Measurements from ENCODE around the gene IHH. TPM values are rescaled to one million over a fixed set of nuclear protein-coding genes. Genes with fewer than 3 reads are reported as not detected.

Gene IHH
- total RNA-seq, 4 donors from 2014 or later: 0.38 TPM; not detected in 3

DNA sequence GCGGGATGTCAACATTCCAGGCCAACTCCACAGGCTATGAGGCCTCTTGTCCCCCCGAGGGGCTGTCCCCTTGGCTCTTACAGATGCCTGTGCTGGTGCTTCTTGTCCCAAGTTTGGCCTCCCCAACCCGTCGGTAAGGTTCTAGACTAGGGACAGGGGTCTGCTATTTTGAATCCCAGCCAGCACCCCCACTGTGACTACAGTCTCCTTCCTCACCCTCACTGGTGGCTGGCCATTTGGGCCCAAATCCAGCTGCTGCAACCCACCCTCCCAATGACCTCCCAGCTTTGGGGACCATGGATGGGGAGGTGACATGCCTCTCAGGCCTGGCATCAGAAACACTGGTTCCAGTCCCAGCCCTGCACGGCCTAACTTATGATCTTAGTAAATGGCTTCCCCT, 38.1 kb downstream of the IHH start:
- intact Hi-C loops (cut with DNase I): no loop called here
- no peak for DNase-seq
- WGBS, 2 donors: 62 to 88% methylated on average over 2 to 3 of the region's 5 CpGs
- Histone ChIP-seq H3K9me3 (no peaks in the 10 kb centered on the region), H3K4me1 (no peaks in the 10 kb centered on the region), H3K4me3 (no peak overlapping the region), H3K36me3 (no peaks in the 10 kb centered on the region), H3K27ac (no peak overlapping the region), H3K27me3 (peaks cover 0 to 79% (median 1%) of the 10 kb centered on the region in 4 donors)
- TF ChIP-seq, protein P1, sequence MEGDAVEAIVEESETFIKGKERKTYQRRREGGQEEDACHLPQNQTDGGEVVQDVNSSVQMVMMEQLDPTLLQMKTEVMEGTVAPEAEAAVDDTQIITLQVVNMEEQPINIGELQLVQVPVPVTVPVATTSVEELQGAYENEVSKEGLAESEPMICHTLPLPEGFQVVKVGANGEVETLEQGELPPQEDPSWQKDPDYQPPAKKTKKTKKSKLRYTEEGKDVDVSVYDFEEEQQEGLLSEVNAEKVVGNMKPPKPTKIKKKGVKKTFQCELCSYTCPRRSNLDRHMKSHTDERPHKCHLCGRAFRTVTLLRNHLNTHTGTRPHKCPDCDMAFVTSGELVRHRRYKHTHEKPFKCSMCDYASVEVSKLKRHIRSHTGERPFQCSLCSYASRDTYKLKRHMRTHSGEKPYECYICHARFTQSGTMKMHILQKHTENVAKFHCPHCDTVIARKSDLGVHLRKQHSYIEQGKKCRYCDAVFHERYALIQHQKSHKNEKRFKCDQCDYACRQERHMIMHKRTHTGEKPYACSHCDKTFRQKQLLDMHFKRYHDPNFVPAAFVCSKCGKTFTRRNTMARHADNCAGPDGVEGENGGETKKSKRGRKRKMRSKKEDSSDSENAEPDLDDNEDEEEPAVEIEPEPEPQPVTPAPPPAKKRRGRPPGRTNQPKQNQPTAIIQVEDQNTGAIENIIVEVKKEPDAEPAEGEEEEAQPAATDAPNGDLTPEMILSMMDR (IDR thresholded peaks at IDR 0.05): no peak
- no peak for TF ChIP-seq POLR2A (IDR thresholded peaks at IDR 0.05)

GRCh38 chr2:219022041-219022440, 38.7 kb downstream of the IHH start:
- no peak overlapping the region for H3K4me3 ChIP-seq
- no peak for DNase-seq
- 74 to 80% methylated on average over 2 to 5 of the region's 12 CpGs for WGBS, 2 donors
- H3K27me3 ChIP-seq: peaks cover 0 to 79% (median 1%) of the 10 kb centered on the region in 4 donors
- H3K4me1 ChIP-seq: no peaks in the 10 kb centered on the region
- no peak overlapping the region for H3K27ac ChIP-seq
- H3K36me3 ChIP-seq: no peaks in the 10 kb centered on the region
- TF ChIP-seq, protein P1 (IDR thresholded peaks at IDR 0.05): no peak
- no peak for TF ChIP-seq POLR2A (IDR thresholded peaks at IDR 0.05)
- H3K9me3 ChIP-seq: no peaks in the 10 kb centered on the region
- intact Hi-C loops (cut with DNase I): no loop called here

DNA sequence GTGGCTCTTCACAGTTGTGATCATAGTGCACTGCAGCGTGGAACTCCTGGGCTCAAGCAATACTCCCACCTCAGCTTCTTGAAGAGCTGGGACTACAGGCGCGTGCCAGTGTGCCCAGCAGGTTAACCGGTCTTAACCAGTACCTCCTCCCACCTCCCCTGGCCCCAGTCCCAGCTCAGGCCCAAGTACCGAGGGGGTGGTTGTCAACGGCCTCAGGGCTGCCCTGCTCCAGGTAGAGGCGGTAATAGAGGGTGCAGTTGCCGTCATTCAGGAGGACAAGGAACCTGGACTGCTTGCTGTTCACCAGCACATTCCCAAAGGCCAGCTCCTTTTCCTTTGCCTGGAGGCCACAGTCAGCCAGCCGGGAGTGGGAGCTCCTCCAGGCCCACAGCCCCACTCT, 39.1 kb downstream of the IHH start:
- WGBS, 2 donors: 20 to 73% methylated on average over 1 to 2 of the region's 9 CpGs
- Histone ChIP-seq H3K9me3 (no peaks in the 10 kb centered on the region), H3K27ac (no peak overlapping the region), H3K27me3 (peaks cover 0 to 80% (median 1%) of the 10 kb centered on the region in 4 donors), H3K4me3 (no peak overlapping the region), H3K36me3 (no peaks in the 10 kb centered on the region), H3K4me1 (no peaks in the 10 kb centered on the region)
- intact Hi-C loops (cut with DNase I): no loop called here
- TF ChIP-seq POLR2A (IDR thresholded peaks at IDR 0.05): no peak
- TF ChIP-seq, protein P1 (IDR thresholded peaks at IDR 0.05): no peak
- no peak for DNase-seq

DNA sequence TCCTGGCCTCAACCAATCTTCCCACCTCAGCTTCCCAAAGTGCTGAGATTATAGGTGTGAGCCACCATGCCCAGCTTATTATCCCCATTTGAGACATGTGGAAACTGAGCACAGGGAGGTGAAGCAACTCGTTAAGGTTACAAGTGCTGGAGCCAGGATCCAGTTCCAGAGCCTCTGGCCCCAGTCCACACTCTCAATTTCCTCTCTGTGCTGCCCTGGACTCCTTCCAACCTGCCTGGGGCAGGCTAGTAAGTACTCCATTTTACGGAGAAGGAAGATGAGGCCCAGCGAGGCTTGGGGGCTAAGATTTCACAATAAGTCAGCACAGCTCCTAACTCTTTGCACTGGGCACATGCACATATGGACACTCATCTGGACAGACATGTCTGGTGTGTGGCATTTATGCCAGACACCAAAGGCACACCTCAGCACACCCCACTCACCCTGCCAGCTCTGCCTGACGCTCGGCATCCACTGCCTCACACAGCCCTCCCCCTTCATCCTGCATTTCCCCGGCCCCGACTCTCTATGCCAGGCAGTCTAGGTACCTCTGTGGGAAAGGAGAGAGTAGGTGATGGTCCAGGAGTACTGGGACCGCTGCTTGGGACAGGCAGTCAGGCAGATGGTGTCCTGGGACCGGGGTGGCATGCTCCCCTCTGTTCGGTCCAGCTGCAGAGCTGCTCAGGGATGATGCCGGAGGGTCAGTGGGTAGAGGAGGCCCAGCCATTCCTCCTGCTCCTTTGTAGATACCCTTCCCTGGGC, 39.9 kb downstream of the IHH start:
- H3K36me3 ChIP-seq: no peaks in the 10 kb centered on the region
- H3K4me3 ChIP-seq: no peak overlapping the region
- H3K27me3 ChIP-seq: peaks cover 0 to 78% (median 1%) of the 10 kb centered on the region in 4 donors
- TF ChIP-seq POLR2A (IDR thresholded peaks at IDR 0.05): no peak
- TF ChIP-seq, protein P1 (IDR thresholded peaks at IDR 0.05): no peak
- WGBS, 2 donors: 27 to 45% methylated on average over 2 to 5 of the region's 11 CpGs
- intact Hi-C loops (cut with DNase I): no loop called here
- no peaks in the 10 kb centered on the region for H3K9me3 ChIP-seq
- H3K4me1 ChIP-seq: no peaks in the 10 kb centered on the region
- DNase-seq: no peak
- no peak overlapping the region for H3K27ac ChIP-seq

GRCh38 chr2:219019436-219019835, 41.3 kb downstream of the IHH start:
- Histone ChIP-seq H3K4me3 (no peak overlapping the region), H3K4me1 (no peaks in the 10 kb centered on the region), H3K36me3 (no peaks in the 10 kb centered on the region), H3K9me3 (no peaks in the 10 kb centered on the region), H3K27me3 (peaks cover 0 to 75% (median 0%) of the 10 kb centered on the region in 4 donors), H3K27ac (no peak overlapping the region)
- intact Hi-C loops (cut with DNase I): no loop called here
- TF ChIP-seq, protein P1 (IDR thresholded peaks at IDR 0.05): no peak
- no peak for TF ChIP-seq POLR2A (IDR thresholded peaks at IDR 0.05)
- no peak for DNase-seq
- WGBS, 2 donors: 87% methylated on average over 3 of the region's 6 CpGs; no CpG with 5 or more reads in 1 of the 2 donors

Measured in esophagus squamous epithelium (tissue), 5 donors.